ENCODE measurements around the gene NFE2L2.

NFE2L2 gene

DNA sequence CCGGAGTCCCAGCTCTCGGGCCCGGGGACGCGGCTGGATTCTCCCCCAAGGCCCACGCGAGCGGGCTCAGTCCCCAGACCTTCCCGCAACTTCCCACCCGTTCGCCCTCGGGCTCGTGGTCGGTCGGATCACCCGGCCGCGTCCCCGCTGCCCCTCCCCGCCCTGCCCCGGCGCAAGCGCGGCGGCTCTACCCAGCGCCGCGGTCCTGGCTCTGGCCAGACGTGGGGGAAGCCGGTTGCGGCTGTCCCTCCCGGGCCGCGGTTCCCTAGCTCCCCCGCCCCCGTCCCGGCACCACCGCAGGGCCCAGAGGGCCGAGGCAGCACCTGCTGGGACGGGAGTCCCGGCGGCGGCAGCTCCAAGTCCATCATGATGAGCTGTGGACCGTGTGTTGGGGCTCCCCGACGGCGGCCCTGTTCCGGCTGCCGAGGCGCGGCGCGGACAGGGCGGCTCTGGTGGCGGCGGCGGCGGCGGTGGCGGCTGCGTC is 276 bp downstream of the NFE2L2 start:
- peak overlapping the region; percentile 96 for H3K4me2 ChIP-seq (ENCODE audit: low read length)
- peak overlapping the region; percentile 99 for H3K27ac ChIP-seq
- TF ChIP-seq, protein P1, sequence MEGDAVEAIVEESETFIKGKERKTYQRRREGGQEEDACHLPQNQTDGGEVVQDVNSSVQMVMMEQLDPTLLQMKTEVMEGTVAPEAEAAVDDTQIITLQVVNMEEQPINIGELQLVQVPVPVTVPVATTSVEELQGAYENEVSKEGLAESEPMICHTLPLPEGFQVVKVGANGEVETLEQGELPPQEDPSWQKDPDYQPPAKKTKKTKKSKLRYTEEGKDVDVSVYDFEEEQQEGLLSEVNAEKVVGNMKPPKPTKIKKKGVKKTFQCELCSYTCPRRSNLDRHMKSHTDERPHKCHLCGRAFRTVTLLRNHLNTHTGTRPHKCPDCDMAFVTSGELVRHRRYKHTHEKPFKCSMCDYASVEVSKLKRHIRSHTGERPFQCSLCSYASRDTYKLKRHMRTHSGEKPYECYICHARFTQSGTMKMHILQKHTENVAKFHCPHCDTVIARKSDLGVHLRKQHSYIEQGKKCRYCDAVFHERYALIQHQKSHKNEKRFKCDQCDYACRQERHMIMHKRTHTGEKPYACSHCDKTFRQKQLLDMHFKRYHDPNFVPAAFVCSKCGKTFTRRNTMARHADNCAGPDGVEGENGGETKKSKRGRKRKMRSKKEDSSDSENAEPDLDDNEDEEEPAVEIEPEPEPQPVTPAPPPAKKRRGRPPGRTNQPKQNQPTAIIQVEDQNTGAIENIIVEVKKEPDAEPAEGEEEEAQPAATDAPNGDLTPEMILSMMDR (IDR thresholded peaks at IDR 0.05): no peak

DNA sequence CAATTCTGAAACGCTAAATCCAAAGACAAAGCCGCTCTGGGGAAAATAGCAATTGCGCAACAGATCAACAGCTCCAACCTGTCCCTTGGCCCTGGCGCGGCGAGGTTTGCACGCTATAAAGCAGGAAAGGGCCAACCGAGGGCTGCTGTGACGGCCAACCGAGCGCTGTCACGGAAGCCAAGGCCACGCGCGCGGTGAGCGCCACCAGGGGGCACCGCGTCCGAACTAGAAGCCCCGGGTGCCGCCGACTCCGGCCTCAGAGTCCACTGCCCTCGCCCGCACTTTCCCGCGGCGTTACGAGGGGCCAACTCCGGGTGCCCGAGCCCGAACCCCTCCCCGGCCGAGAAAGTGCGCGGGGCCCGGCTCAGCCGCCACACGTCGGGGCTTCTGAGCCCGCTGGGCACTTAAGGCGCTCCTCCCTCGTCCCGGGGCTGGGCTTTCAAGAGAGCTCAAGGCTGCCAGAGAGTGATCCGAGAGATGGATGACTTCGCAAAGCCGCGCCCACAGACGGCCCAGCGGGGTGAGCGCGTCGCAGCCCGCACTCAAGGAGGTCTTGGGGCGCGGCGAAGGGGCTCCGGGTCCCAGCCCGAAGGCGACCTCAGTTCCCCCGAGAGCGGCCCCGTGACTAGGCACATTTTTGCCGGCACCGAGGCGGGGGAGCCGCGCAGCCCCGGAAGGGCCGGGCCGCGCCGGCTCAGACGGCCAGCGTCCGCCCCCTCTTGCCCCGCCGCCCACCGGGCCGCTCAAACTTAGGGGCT is 897 bp downstream of the NFE2L2 start:
- TF ChIP-seq, protein P1 (IDR thresholded peaks at IDR 0.05): peak; percentile 95
- no peaks in the 10 kb centered on the region for H3K27me3 ChIP-seq (ENCODE audit: control insufficient read depth, insufficient read depth, low read length)
- H3K4me3 ChIP-seq (ENCODE audit: low read depth, low read length): peak overlapping the region; percentile 94
- peak overlapping the region; percentile 98 for H2AFZ ChIP-seq
- H3K4me1 ChIP-seq: peaks cover 26% of the 10 kb centered on the region
- peaks cover 36% of the 10 kb centered on the region for H3K79me2 ChIP-seq
- H3K36me3 ChIP-seq (ENCODE audit: control insufficient read depth, insufficient read depth, low read length): no peaks in the 10 kb centered on the region
- peak overlapping the region; percentile 84 for H3K9ac ChIP-seq
- H3K4me2 ChIP-seq (ENCODE audit: low read length): peak overlapping the region; percentile 96
- peak overlapping the region; percentile 99 for H3K27ac ChIP-seq
- no peaks in the 10 kb centered on the region for H3K9me3 ChIP-seq (ENCODE audit: control insufficient read depth, low read length)

More for the DNA sequence above, 276 bp downstream of the NFE2L2 start:
- Histone ChIP-seq H3K9ac (peak overlapping the region; percentile 84), H3K4me1 (peaks cover 26% of the 10 kb centered on the region), H3K4me3 (ENCODE audit: low read depth, low read length) (peak overlapping the region; percentile 94), H2AFZ (peak overlapping the region; percentile 98), H3K36me3 (ENCODE audit: control insufficient read depth, insufficient read depth, low read length) (no peaks in the 10 kb centered on the region), H3K79me2 (peaks cover 31% of the 10 kb centered on the region), H3K9me3 (ENCODE audit: control insufficient read depth, low read length) (no peaks in the 10 kb centered on the region), H3K27me3 (ENCODE audit: control insufficient read depth, insufficient read depth, low read length) (no peaks in the 10 kb centered on the region)

DNA sequence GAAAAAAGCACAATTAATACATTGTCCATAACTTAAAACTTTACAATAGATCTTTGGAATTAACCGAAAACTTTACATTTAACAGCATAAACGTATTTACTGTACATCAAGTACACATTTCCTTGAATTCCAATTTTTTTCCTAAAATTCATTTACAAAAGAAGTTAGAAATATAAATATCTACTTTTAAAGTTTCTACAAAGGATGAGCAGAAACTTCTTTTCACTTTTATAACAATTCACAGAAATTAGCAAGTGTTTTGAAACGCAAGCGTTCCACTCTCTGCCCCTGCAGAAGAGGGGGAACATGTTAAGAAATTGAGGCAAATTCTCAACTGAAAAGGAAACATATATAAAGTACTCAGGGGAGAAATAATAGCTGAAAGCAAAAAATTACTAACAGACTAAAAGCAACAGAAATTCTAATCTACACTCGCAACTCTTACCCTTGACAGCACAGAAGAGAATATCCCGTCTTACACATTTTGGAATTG is 1.5 kb downstream of the NFE2L2 start:
- no peaks in the 10 kb centered on the region for H3K27me3 ChIP-seq (ENCODE audit: control insufficient read depth, insufficient read depth, low read length)
- peak overlapping the region; percentile 96 for H3K4me2 ChIP-seq (ENCODE audit: low read length)
- H3K4me1 ChIP-seq: peaks cover 26% of the 10 kb centered on the region
- no peaks in the 10 kb centered on the region for H3K9me3 ChIP-seq (ENCODE audit: control insufficient read depth, low read length)
- H2AFZ ChIP-seq: peak overlapping the region; percentile 36
- H3K9ac ChIP-seq: peak overlapping the region; percentile 7
- TF ChIP-seq, protein P1 (IDR thresholded peaks at IDR 0.05): no peak
- peaks cover 41% of the 10 kb centered on the region for H3K79me2 ChIP-seq
- H3K36me3 ChIP-seq (ENCODE audit: control insufficient read depth, insufficient read depth, low read length): no peaks in the 10 kb centered on the region
- peak overlapping the region; percentile 94 for H3K4me3 ChIP-seq (ENCODE audit: low read depth, low read length)
- peak overlapping the region; percentile 99 for H3K27ac ChIP-seq

DNA sequence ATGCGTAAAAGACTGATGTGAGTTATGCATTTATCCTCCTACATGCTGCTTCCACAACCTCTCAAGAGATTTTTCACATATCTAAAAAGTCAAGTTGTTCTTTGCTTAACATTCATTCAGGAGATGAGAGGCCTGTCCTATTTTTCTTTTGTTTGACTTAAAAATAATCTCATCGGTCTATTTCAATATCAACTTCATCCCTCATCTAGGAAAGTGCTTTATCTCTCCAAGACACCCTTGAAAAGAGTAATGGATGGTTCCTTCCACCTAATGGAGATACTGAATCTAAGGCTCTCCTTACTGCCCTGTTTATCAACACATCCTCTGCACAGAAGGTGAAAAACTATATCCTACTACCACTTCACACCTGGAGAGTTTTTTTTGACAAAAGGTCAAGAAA is 2.4 kb downstream of the NFE2L2 start:
- H2AFZ ChIP-seq: no peak overlapping the region
- no peaks in the 10 kb centered on the region for H3K9me3 ChIP-seq (ENCODE audit: control insufficient read depth, low read length)
- H3K36me3 ChIP-seq (ENCODE audit: control insufficient read depth, insufficient read depth, low read length): no peaks in the 10 kb centered on the region
- peak overlapping the region; percentile 96 for H3K4me2 ChIP-seq (ENCODE audit: low read length)
- peak overlapping the region; percentile 94 for H3K4me3 ChIP-seq (ENCODE audit: low read depth, low read length)
- no peaks in the 10 kb centered on the region for H3K27me3 ChIP-seq (ENCODE audit: control insufficient read depth, insufficient read depth, low read length)
- TF ChIP-seq, protein P1 (IDR thresholded peaks at IDR 0.05): no peak
- peaks cover 29% of the 10 kb centered on the region for H3K4me1 ChIP-seq
- peaks cover 50% of the 10 kb centered on the region for H3K79me2 ChIP-seq
- no peak overlapping the region for H3K9ac ChIP-seq
- H3K27ac ChIP-seq: peak overlapping the region; percentile 99

Data from parathyroid adenoma (tissue), 2 donors.